ENCODE measurements around the gene MORN1.

DNA sequence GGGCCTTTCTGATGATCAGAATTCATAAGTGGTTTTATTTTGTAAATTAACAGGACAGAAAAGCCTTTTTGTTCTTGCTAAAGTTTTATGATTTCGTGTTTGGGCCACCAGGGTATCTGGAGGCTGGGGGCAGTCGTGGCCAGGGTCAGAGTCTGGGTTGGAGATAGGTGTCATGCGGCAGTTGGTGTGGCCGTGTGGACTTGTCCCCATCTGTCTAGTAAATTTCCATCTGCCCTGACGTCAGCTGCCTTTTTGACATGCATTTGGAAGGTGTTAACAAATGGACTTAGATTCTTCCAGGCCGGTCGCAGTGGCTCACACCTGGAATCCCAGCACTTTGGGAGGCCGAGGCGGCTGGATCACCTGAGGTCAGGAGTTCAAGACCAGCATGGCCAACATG is 106.4 kb downstream of the MORN1 start:
- TF ChIP-seq CTCF (conservative IDR thresholded peaks at IDR 0.05; ENCODE audit: low read length) (no peak), EZH2phosphoT487 (IDR thresholded peaks at IDR 0.05; ENCODE audit: borderline replicate concordance) (no peak)
